OCI-LY1 (cell line): ENCODE results near the gene POU2F1.

Experiments used
- CTCF ChIP-seq: fragments of 200-600 bp; sonication (generic), shearing (Covaris generic); IDR thresholded peaks from 2 replicates; pipeline ENCODE4 v1.5.1; 2017; ENCODE audit warnings: mild to moderate bottlenecking, antibody characterized with exemption, low read length, moderate library complexity, mixed read lengths
- EZH2 ChIP-seq: fragments of 200-600 bp; sonication (generic), shearing (Covaris generic); IDR thresholded peaks from 2 replicates; pipeline ENCODE4 v1.8.0; 2017; ENCODE audit warnings: borderline replicate concordance, mixed run types, mild to moderate bottlenecking, antibody characterized with exemption, low read length, moderate library complexity, mixed read lengths

DNA sequence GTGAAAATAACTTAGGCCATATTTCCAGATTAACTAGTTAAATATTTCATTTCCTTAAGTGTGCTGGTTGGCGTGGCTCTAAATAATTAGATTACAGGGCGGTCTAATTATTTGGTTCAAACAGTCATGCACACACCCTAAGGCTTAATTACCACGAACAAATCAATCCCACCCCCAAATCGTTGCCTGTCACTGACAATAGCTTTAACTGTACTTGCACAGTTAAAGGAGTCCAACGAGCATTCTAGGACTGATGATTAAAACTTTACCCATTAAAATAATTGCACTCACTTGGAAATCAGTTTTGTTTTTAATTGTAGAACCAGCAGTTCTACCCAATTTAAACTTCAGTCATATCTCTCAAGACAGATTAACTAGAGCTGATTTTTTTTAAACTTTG is 1.5 kb upstream of the POU2F1 start:
- TF ChIP-seq EZH2 (no peak), CTCF (no peak)
